Putamen (tissue), 1 donor: Measurements from ENCODE around the gene C17orf100.

Experiments
- DNase-seq: peaks from one replicate; pipeline ENCODE4 v3.0.0-alpha.2; 2016; ENCODE audit warnings: low spot score

C17orf100 gene

GRCh38 chr17:6695051-6695450, 43.5 kb downstream of the C17orf100 start:
- no peak for DNase-seq

DNA sequence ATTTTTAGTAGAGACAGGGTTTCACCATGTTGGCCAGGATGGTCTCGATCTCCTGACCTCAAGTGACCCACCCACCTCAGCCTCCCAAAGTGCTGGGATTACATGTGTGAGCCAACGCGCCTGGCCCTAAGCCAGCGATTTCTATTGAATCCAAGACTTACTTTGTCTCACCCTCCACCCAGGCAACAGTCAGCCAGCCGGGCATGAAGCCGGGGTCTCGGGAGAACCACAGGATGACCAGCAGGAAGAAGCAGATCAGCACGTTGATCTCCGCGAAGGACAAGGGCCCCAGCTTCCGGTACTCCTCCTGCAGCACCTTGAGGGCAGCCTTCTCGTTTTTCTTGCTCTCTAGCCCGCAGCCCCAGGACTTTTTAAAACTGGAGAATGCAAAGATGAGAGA, 44.0 kb downstream of the C17orf100 start:
- DNase-seq: no peak

- no peak for DNase-seq
Measured at GRCh38 chr17:6696906-6697305, 45.3 kb downstream of the C17orf100 start.

DNA sequence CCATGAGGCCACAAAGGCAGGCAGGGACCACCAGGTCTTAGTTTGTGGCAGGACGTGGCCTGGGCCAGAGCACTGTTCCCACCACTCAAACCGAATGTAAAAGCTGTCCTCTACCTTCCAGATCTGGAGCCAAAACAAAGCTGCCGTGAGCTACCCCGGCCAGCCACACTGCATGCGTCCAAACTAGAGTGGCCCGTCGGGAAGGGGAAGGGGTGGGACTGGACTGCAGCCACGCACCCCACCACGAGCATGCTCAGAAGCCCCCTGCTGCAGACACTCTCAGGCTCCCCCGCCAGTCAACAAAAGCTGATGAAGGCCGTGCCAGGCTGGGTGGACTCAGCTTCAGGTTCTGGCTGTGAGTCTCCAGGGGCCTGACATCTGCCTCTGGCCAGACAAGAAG, 46.4 kb downstream of the C17orf100 start:
- no peak for DNase-seq

- no peak for DNase-seq
Measured at GRCh38 chr17:6699997-6700947, 48.7 kb downstream of the C17orf100 start.

GRCh38 chr17:6700948-6701307, 49.4 kb downstream of the C17orf100 start:
- DNase-seq: no peak

DNA sequence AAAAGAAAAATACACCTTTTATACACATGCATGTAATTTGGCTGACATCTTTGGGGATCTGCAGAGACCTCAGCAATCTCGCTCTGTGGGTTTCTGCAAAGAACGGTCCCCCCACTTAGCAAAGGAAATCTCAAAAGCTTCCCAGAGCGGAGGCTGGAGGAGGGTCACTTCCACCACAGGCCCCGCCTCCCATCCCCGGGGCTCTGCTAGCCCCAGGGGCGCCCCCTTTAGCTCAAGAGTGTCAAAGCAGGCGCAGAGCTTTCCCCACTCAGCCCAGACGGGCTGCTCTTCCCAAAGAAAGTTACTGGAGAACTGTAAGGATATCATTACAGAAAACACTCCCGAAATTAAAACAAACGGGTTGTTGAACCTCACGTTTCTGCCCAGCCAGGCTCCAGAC, 50.2 kb downstream of the C17orf100 start:
- DNase-seq: no peak

DNA sequence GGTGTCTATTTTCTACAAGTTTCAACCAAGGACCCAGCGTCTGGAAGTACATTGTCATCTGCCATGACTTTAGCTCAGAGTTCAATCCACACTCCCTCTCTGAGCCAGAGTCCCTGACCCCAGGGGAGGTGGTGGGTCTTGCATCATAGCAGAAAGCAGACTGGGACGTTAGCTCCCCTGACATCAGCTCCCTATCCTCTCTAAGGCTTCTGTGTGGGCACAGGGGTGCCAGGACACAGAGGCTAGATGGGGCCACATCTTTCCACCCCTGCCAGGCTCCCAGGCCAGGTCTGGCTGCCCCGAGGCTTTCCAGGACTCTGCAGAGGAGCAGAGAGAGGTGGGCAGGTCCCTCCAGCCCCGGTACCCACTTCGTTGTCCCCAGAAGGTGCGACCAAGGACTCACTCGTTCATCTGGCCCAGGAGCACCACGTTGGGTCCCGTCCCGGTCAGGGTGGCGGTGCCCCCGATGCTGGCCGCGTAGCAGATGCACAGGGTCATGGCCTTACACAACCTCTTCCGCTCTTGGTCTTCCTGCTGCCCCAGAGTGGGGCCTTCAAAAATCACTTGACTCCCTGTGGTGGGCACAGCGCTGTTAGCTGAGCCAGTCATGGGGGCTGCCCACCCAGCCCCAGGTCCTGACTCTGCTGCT, 51.1 kb downstream of the C17orf100 start:
- DNase-seq: no peak
